ENCODE results near the gene C14orf119. TPM values are rescaled to one million over a fixed set of nuclear protein-coding genes. Genes with fewer than 3 reads are reported as not detected.

Gene C14orf119, protein sequence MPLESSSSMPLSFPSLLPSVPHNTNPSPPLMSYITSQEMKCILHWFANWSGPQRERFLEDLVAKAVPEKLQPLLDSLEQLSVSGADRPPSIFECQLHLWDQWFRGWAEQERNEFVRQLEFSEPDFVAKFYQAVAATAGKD
- total RNA-seq: 51.0 to 56.8 TPM (median 52.5 TPM) in 3 replicates
- long read RNA-seq, transcript C14orf119-201 (2 exons, 3,660 nt): major isoform, 110 of 119 reads
- long read RNA-seq, partial matches to known transcripts: 0 of 119 reads
- long read RNA-seq, other reads (novel, unspliced or antisense): 9 of 119 reads

- DNase-seq (ENCODE audit: low spot score): peak; percentile 99
- TF ChIP-seq, protein P1, sequence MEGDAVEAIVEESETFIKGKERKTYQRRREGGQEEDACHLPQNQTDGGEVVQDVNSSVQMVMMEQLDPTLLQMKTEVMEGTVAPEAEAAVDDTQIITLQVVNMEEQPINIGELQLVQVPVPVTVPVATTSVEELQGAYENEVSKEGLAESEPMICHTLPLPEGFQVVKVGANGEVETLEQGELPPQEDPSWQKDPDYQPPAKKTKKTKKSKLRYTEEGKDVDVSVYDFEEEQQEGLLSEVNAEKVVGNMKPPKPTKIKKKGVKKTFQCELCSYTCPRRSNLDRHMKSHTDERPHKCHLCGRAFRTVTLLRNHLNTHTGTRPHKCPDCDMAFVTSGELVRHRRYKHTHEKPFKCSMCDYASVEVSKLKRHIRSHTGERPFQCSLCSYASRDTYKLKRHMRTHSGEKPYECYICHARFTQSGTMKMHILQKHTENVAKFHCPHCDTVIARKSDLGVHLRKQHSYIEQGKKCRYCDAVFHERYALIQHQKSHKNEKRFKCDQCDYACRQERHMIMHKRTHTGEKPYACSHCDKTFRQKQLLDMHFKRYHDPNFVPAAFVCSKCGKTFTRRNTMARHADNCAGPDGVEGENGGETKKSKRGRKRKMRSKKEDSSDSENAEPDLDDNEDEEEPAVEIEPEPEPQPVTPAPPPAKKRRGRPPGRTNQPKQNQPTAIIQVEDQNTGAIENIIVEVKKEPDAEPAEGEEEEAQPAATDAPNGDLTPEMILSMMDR (IDR thresholded peaks at IDR 0.05): no peak
- peaks cover 14% of the 10 kb centered on the region for H3K36me3 Mint-ChIP-seq (ENCODE audit: low read depth)
- H3K9me3 Mint-ChIP-seq (ENCODE audit: low read depth): no peaks in the 10 kb centered on the region
- no peak within 1 kb of the TSS for H3K27ac Mint-ChIP-seq (ENCODE audit: unreplicated experiment)
- H3K4me1 Mint-ChIP-seq (ENCODE audit: low read depth): peaks cover 36% of the 10 kb centered on the region
- H3K27me3 Mint-ChIP-seq (ENCODE audit: low read depth): no peaks in the 10 kb centered on the region
- no peak within 1 kb of the TSS for H3K4me3 Mint-ChIP-seq (ENCODE audit: unreplicated experiment)
Observed at GRCh38 chr14:23095196-23096108, at the start of gene C14orf119. C14orf119 (plus strand) TSS chr14:23095505; CDS start chr14:23097659, 2,154 bp downstream.

GRCh38 chr14:23047034-23047634 lies 48.2 kb upstream of the C14orf119 start:
- H3K36me3 Mint-ChIP-seq (ENCODE audit: low read depth): peaks cover 2% of the 10 kb centered on the region
- no peak for DNase-seq (ENCODE audit: low spot score)
- H3K4me1 Mint-ChIP-seq (ENCODE audit: low read depth): peaks cover 7% of the 10 kb centered on the region
- no peak overlapping the region for H3K27ac Mint-ChIP-seq (ENCODE audit: unreplicated experiment)
- no peaks in the 10 kb centered on the region for H3K9me3 Mint-ChIP-seq (ENCODE audit: low read depth)
- H3K4me3 Mint-ChIP-seq (ENCODE audit: unreplicated experiment): no peak overlapping the region
- TF ChIP-seq, protein P1 (IDR thresholded peaks at IDR 0.05): no peak
- no peaks in the 10 kb centered on the region for H3K27me3 Mint-ChIP-seq (ENCODE audit: low read depth)

GRCh38 chr14:23047751-23048693 lies 47.3 kb upstream of the C14orf119 start:
- Mint-ChIP-seq H3K27ac (ENCODE audit: unreplicated experiment) (no peak overlapping the region), H3K4me1 (ENCODE audit: low read depth) (peaks cover 7% of the 10 kb centered on the region), H3K9me3 (ENCODE audit: low read depth) (no peaks in the 10 kb centered on the region), H3K36me3 (ENCODE audit: low read depth) (peaks cover 2% of the 10 kb centered on the region), H3K4me3 (ENCODE audit: unreplicated experiment) (no peak overlapping the region), H3K27me3 (ENCODE audit: low read depth) (no peaks in the 10 kb centered on the region)
- no peak for DNase-seq (ENCODE audit: low spot score)
- TF ChIP-seq, protein P1 (IDR thresholded peaks at IDR 0.05): no peak

- H3K27ac Mint-ChIP-seq (ENCODE audit: unreplicated experiment): no peak overlapping the region
- no peaks in the 10 kb centered on the region for H3K9me3 Mint-ChIP-seq (ENCODE audit: low read depth)
- H3K4me3 Mint-ChIP-seq (ENCODE audit: unreplicated experiment): no peak overlapping the region
- H3K4me1 Mint-ChIP-seq (ENCODE audit: low read depth): peaks cover 7% of the 10 kb centered on the region
- no peak for DNase-seq (ENCODE audit: low spot score)
- H3K27me3 Mint-ChIP-seq (ENCODE audit: low read depth): no peaks in the 10 kb centered on the region
- TF ChIP-seq, protein P1 (IDR thresholded peaks at IDR 0.05): no peak
- H3K36me3 Mint-ChIP-seq (ENCODE audit: low read depth): peaks cover 2% of the 10 kb centered on the region
Observed at GRCh38 chr14:23049011-23049410, 46.3 kb upstream of the C14orf119 start.

All from chondrocyte (in vitro differentiated cells).